Ishikawa (cell line): Measurements from ENCODE around the gene DDX21.

Experiments used
- CEBPB ChIP-seq: IDR thresholded peaks from 2 replicates; pipeline ENCODE4 v1.6.1; 2012
- CREB1 ChIP-seq: IDR thresholded peaks from 2 replicates; pipeline ENCODE4 v1.6.1; 2012; ENCODE audit warnings: low read depth
- EGR1 ChIP-seq: IDR thresholded peaks from 2 replicates; pipeline ENCODE4 v1.6.1; 2012
- EP300 ChIP-seq: IDR thresholded peaks from 2 replicates; pipeline ENCODE4 v1.6.1; 2012; ENCODE audit warnings: borderline replicate concordance
- FOXM1 ChIP-seq: IDR thresholded peaks from 2 replicates; pipeline ENCODE4 v1.6.1; 2012; ENCODE audit warnings: low read depth, borderline replicate concordance
- NFIC ChIP-seq: IDR thresholded peaks from 2 replicates; pipeline ENCODE4 v1.6.1; 2012
- RAD21 ChIP-seq: IDR thresholded peaks from 2 replicates; pipeline ENCODE4 v1.6.1; 2012; ENCODE audit warnings: low read depth
- TAF1 ChIP-seq: IDR thresholded peaks from 2 replicates; pipeline ENCODE4 v1.6.1; 2012; ENCODE audit warnings: low read depth, mild to moderate bottlenecking
- TCF12 ChIP-seq: IDR thresholded peaks from 2 replicates; pipeline ENCODE4 v1.6.1; 2012; ENCODE audit warnings: low read depth
- TEAD4 ChIP-seq: IDR thresholded peaks from 2 replicates; pipeline ENCODE4 v1.6.1; 2012
- YY1 ChIP-seq: IDR thresholded peaks from 2 replicates; pipeline ENCODE4 v1.6.1; 2012; ENCODE audit warnings: low read depth
- ZBTB7A ChIP-seq: IDR thresholded peaks from 2 replicates; pipeline ENCODE4 v1.6.1; 2012; ENCODE audit warnings: low read depth
- TF ChIP-seq, protein P1 (sequence below): IDR thresholded peaks from 2 replicates; pipeline ENCODE4 v1.6.1; 2012
- TF ChIP-seq, protein P2 (sequence below): IDR thresholded peaks from 2 replicates; pipeline ENCODE4 v1.6.1; 2012
- TF ChIP-seq, protein P3 (sequence below): IDR thresholded peaks from 2 replicates; pipeline ENCODE4 v1.6.1; 2012; ENCODE audit warnings: low read depth, mild to moderate bottlenecking

Gene DDX21

DNA sequence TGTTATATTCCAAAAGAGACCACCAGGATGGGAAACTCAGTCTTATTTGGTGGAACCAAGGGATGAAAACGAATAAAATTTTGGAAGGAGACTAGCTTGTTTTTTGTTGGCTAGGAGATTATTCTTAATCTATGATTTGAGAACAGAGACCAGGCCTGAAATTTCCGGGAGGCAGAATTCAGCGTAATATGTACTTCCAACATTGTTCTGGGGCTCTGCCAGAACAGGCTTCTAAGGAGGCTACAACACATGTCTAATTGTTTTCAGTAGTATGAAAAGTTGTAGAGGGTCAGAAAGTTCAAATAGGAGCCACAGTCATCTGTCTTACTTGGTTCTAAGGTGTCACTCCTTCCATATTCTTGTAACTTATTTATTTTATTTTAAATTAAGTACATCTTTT lies 1.7 kb downstream of the DDX21 start:
- TF ChIP-seq CREB1 (no peak), RAD21 (no peak), NFIC (no peak), TCF12 (no peak), YY1 (no peak), EGR1 (no peak), ZBTB7A (no peak), EP300 (no peak), TAF1 (no peak), CEBPB (no peak), TEAD4 (no peak)
- TF ChIP-seq, protein P1, sequence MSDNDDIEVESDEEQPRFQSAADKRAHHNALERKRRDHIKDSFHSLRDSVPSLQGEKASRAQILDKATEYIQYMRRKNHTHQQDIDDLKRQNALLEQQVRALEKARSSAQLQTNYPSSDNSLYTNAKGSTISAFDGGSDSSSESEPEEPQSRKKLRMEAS: no peak
- TF ChIP-seq, protein P2, sequence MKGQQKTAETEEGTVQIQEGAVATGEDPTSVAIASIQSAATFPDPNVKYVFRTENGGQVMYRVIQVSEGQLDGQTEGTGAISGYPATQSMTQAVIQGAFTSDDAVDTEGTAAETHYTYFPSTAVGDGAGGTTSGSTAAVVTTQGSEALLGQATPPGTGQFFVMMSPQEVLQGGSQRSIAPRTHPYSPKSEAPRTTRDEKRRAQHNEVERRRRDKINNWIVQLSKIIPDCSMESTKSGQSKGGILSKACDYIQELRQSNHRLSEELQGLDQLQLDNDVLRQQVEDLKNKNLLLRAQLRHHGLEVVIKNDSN: no peak
- TF ChIP-seq, protein P3, sequence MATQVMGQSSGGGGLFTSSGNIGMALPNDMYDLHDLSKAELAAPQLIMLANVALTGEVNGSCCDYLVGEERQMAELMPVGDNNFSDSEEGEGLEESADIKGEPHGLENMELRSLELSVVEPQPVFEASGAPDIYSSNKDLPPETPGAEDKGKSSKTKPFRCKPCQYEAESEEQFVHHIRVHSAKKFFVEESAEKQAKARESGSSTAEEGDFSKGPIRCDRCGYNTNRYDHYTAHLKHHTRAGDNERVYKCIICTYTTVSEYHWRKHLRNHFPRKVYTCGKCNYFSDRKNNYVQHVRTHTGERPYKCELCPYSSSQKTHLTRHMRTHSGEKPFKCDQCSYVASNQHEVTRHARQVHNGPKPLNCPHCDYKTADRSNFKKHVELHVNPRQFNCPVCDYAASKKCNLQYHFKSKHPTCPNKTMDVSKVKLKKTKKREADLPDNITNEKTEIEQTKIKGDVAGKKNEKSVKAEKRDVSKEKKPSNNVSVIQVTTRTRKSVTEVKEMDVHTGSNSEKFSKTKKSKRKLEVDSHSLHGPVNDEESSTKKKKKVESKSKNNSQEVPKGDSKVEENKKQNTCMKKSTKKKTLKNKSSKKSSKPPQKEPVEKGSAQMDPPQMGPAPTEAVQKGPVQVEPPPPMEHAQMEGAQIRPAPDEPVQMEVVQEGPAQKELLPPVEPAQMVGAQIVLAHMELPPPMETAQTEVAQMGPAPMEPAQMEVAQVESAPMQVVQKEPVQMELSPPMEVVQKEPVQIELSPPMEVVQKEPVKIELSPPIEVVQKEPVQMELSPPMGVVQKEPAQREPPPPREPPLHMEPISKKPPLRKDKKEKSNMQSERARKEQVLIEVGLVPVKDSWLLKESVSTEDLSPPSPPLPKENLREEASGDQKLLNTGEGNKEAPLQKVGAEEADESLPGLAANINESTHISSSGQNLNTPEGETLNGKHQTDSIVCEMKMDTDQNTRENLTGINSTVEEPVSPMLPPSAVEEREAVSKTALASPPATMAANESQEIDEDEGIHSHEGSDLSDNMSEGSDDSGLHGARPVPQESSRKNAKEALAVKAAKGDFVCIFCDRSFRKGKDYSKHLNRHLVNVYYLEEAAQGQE: no peak

DNA sequence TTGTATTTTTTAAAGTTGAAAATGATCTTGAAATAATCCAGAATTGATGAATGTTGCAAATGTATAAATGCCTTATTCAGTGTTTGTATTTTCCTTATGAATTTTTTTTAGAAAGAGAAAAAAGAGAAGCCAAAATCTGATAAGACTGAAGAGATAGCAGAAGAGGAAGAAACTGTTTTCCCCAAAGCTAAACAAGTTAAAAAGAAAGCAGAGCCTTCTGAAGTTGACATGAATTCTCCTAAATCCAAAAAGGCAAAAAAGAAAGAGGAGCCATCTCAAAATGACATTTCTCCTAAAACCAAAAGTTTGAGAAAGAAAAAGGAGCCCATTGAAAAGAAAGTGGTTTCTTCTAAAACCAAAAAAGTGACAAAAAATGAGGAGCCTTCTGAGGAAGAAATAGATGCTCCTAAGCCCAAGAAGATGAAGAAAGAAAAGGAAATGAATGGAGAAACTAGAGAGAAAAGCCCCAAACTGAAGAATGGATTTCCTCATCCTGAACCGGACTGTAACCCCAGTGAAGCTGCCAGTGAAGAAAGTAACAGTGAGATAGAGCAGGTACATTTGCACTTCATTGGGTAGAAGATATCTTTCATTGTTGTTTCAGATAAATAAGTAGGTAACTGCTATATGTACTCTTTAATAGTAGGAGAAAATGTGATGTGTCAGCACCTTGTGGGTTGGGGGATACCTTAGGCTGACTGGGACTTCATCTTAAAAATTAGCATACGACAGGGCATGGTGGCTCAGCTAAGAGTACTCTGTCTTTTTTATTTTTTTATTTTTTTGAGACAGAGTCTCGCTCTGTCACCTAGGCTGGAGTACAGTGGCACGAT lies 3.9 kb downstream of the DDX21 start:
- TF ChIP-seq FOXM1 (no peak), CREB1 (no peak), RAD21 (no peak), TCF12 (no peak), EGR1 (no peak), TAF1 (no peak), YY1 (no peak)
- TF ChIP-seq, protein P1: no peak
- TF ChIP-seq, protein P2: no peak

DNA sequence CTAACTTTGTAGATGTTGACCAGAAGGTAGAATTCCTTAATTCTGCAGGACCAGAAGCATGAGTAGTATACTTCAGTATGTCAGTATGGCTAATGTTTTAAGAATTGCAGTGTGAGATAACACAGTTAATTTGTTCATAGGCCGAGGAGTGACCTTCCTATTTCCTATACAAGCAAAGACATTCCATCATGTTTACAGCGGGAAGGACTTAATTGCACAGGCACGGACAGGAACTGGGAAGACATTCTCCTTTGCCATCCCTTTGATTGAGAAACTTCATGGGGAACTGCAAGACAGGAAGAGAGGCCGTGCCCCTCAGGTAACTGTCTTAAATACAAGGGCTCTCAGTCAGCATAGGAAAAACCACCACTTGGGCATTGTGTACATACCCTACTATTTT lies 7.2 kb downstream of the DDX21 start:
- no peak for TF ChIP-seq NFIC
- TF ChIP-seq EGR1: no peak

DNA sequence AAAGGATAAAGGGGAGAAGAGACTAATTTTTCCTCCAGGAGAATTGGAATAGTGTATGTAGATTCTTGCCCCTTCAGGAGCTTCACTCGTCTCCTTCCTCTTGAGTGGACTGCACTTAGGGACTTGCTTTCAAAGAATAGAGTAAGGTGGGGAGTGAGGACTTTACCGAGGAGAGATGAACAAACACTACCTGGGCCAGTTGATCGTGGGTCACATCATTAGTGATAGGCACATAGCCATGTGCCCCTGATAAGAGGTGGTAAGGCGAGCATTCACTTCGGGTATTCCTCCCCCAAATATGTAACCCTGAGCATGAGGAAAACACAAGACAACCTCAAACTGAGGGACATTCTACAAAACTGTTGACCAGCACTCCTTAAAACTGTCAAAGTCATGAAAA lies 18.0 kb downstream of the DDX21 start:
- no peak for TF ChIP-seq ZBTB7A

DNA sequence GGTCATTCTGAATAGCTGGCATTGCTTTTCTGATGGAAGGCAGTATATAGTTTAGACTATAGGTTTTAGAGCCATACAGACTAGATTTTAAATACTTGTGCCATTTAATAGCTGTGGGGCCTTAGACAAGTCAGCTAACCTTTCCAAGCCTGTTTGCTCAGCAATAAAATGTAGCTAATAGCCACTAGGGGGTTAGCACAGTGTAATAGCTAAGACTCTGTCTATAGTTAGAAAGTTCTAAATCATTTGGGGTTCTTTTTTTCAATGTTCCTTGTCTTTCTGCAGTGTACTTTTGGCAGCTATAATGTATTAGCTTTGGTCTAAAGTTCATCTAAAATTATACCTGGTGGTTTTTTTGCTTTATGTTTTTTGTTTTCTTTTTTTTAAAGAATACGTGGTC lies 25.1 kb downstream of the DDX21 start:
- TF ChIP-seq, protein P3: no peak
- TF ChIP-seq YY1 (no peak), TCF12 (no peak), CREB1 (no peak), NFIC (no peak), EP300 (no peak), ZBTB7A (no peak), EGR1 (no peak), FOXM1 (no peak)
- TF ChIP-seq, protein P1: no peak
- TF ChIP-seq, protein P2: no peak

DNA sequence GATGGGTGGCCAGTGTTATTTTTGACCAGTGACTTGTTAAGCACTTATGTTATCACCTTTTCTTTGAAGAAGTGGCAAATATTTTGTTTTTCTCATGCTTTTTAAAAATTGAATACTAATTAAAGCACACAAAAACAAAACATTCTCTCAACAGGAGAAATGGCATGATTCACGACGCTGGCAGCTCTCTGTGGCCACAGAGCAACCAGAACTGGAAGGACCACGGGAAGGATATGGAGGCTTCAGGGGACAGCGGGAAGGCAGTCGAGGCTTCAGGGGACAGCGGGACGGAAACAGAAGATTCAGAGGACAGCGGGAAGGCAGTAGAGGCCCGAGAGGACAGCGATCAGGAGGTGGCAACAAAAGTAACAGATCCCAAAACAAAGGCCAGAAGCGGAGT lies 26.4 kb downstream of the DDX21 start:
- TF ChIP-seq YY1 (no peak), RAD21 (no peak), FOXM1 (no peak), EGR1 (no peak), TCF12 (no peak), NFIC (no peak), EP300 (no peak), TAF1 (no peak), CREB1 (no peak), TEAD4 (no peak), CEBPB (no peak), ZBTB7A (no peak)
- TF ChIP-seq, protein P2: no peak
- TF ChIP-seq, protein P1: no peak
- TF ChIP-seq, protein P3: no peak
